Panc1 (cell line): Measurements from ENCODE around the gene NPRL2.

Source experiments
- CTCF ChIP-seq: fragments of 450-650 bp; IDR thresholded peaks from 2 replicates; pipeline ENCODE4 v1.5.1; 2017; ENCODE audit warnings: mild to moderate bottlenecking
- POLR2AphosphoS5 ChIP-seq: IDR thresholded peaks from 2 replicates; pipeline ENCODE4 v1.6.1; 2012; ENCODE audit warnings: mild to moderate bottlenecking, low read depth, low read length, moderate library complexity
- SIN3A ChIP-seq: IDR thresholded peaks from 2 replicates; pipeline ENCODE4 v1.6.1; 2012; ENCODE audit warnings: low read depth, mild to moderate bottlenecking, low read length, moderate library complexity, borderline replicate concordance; ENCODE audit not compliant: insufficient read depth

GRCh38 chr3:50352781-50353180, 2.2 kb upstream of the NPRL2 start:
- TF ChIP-seq CTCF (peak; percentile 65; the same call in 1 of the 2 replicates), POLR2AphosphoS5 (no peak), SIN3A (no peak)
